Measurements from ENCODE around the gene SCARB1. TPM values are rescaled to one million over a fixed set of nuclear protein-coding genes. Genes with fewer than 3 reads are reported as not detected.

Gene SCARB1
- total and polyA plus RNA-seq, 2 of the 13 experiments (the other 11 are each of a cell fraction or from before 2014, with no cell fraction given), result 63.4 to 160 TPM

DNA sequence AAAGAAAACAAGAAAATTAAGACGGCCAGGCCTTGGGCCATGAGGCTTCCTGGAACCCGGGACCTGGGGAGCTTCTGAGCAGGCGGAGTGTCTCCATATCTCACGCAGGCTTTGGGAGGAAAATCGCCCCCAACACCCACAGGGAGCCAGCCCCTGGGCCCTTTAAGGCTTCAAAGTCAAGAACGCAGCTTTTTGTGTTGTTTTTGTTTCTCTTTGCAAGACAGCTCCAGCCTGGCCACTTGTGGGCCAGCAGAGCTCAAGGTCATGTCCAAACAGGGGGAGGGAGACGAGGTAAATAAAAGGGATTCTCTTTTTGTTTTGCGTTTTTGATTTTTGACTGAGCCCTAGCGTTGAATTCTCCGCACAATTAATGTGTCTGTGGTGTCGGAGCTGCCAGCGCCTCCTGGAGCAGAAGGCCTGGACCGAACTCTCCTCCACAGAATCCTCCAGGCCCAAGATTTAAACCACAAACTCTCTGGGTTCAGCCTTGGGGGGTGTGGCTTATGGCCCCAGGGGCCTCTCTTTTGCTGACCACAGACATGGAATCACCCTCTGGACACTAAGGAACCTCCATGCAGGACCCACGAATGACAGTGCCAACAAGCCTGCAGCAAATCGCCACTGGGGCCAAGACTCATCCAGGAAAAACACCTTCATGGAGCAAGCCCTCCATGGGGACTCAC lies 8.2 kb downstream of the SCARB1 start (continued):
- TF ChIP-seq, protein P1, sequence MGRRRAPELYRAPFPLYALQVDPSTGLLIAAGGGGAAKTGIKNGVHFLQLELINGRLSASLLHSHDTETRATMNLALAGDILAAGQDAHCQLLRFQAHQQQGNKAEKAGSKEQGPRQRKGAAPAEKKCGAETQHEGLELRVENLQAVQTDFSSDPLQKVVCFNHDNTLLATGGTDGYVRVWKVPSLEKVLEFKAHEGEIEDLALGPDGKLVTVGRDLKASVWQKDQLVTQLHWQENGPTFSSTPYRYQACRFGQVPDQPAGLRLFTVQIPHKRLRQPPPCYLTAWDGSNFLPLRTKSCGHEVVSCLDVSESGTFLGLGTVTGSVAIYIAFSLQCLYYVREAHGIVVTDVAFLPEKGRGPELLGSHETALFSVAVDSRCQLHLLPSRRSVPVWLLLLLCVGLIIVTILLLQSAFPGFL (CRISPR knock-in tag; IDR thresholded peaks at IDR 0.05), result no peak
- TF ChIP-seq ZNF143 (CRISPR knock-in tag; IDR thresholded peaks at IDR 0.05), result no peak
- TF ChIP-seq, protein P2, sequence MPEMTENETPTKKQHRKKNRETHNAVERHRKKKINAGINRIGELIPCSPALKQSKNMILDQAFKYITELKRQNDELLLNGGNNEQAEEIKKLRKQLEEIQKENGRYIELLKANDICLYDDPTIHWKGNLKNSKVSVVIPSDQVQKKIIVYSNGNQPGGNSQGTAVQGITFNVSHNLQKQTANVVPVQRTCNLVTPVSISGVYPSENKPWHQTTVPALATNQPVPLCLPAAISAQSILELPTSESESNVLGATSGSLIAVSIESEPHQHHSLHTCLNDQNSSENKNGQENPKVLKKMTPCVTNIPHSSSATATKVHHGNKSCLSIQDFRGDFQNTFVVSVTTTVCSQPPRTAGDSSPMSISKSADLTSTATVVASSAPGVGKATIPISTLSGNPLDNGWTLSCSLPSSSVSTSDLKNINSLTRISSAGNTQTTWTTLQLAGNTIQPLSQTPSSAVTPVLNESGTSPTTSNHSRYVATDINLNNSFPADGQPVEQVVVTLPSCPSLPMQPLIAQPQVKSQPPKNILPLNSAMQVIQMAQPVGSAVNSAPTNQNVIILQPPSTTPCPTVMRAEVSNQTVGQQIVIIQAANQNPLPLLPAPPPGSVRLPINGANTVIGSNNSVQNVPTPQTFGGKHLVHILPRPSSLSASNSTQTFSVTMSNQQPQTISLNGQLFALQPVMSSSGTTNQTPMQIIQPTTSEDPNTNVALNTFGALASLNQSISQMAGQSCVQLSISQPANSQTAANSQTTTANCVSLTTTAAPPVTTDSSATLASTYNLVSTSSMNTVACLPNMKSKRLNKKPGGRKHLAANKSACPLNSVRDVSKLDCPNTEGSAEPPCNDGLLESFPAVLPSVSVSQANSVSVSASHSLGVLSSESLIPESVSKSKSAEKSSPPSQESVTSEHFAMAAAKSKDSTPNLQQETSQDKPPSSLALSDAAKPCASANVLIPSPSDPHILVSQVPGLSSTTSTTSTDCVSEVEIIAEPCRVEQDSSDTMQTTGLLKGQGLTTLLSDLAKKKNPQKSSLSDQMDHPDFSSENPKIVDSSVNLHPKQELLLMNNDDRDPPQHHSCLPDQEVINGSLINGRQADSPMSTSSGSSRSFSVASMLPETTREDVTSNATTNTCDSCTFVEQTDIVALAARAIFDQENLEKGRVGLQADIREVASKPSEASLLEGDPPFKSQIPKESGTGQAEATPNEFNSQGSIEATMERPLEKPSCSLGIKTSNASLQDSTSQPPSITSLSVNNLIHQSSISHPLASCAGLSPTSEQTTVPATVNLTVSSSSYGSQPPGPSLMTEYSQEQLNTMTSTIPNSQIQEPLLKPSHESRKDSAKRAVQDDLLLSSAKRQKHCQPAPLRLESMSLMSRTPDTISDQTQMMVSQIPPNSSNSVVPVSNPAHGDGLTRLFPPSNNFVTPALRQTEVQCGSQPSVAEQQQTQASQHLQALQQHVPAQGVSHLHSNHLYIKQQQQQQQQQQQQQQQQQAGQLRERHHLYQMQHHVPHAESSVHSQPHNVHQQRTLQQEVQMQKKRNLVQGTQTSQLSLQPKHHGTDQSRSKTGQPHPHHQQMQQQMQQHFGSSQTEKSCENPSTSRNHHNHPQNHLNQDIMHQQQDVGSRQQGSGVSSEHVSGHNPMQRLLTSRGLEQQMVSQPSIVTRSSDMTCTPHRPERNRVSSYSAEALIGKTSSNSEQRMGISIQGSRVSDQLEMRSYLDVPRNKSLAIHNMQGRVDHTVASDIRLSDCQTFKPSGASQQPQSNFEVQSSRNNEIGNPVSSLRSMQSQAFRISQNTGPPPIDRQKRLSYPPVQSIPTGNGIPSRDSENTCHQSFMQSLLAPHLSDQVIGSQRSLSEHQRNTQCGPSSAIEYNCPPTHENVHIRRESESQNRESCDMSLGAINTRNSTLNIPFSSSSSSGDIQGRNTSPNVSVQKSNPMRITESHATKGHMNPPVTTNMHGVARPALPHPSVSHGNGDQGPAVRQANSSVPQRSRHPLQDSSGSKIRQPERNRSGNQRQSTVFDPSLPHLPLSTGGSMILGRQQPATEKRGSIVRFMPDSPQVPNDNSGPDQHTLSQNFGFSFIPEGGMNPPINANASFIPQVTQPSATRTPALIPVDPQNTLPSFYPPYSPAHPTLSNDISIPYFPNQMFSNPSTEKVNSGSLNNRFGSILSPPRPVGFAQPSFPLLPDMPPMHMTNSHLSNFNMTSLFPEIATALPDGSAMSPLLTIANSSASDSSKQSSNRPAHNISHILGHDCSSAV (CRISPR knock-in tag; IDR thresholded peaks at IDR 0.05; ENCODE audit: borderline replicate concordance), result no peak
- TF ChIP-seq CEBPB (IDR thresholded peaks at IDR 0.05; ENCODE audit: borderline replicate concordance, low read depth, low read length), result no peak
- TF ChIP-seq, protein P3, sequence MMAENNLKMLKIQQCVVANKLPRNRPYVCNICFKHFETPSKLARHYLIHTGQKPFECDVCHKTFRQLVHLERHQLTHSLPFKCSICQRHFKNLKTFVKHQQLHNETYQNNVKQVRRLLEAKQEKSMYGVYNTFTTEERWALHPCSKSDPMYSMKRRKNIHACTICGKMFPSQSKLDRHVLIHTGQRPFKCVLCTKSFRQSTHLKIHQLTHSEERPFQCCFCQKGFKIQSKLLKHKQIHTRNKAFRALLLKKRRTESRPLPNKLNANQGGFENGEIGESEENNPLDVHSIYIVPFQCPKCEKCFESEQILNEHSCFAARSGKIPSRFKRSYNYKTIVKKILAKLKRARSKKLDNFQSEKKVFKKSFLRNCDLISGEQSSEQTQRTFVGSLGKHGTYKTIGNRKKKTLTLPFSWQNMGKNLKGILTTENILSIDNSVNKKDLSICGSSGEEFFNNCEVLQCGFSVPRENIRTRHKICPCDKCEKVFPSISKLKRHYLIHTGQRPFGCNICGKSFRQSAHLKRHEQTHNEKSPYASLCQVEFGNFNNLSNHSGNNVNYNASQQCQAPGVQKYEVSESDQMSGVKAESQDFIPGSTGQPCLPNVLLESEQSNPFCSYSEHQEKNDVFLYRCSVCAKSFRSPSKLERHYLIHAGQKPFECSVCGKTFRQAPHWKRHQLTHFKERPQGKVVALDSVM (CRISPR knock-in tag; IDR thresholded peaks at IDR 0.05), result no peak
- no peak for TF ChIP-seq ZNF879 (CRISPR knock-in tag; IDR thresholded peaks at IDR 0.05)
- no peak for TF ChIP-seq RARG (CRISPR knock-in tag; IDR thresholded peaks at IDR 0.05; ENCODE audit: low read depth)
- TF ChIP-seq ZNF260 (CRISPR knock-in tag; IDR thresholded peaks at IDR 0.05; ENCODE audit: borderline replicate concordance, low read depth), result no peak
- TF ChIP-seq SIX1 (CRISPR knock-in tag; IDR thresholded peaks at IDR 0.05; ENCODE audit: borderline replicate concordance), result no peak
- TF ChIP-seq CHD2 (IDR thresholded peaks at IDR 0.05; ENCODE audit: low read depth, low read length), result no peak
- TF ChIP-seq, protein P4, sequence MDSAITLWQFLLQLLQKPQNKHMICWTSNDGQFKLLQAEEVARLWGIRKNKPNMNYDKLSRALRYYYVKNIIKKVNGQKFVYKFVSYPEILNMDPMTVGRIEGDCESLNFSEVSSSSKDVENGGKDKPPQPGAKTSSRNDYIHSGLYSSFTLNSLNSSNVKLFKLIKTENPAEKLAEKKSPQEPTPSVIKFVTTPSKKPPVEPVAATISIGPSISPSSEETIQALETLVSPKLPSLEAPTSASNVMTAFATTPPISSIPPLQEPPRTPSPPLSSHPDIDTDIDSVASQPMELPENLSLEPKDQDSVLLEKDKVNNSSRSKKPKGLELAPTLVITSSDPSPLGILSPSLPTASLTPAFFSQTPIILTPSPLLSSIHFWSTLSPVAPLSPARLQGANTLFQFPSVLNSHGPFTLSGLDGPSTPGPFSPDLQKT (CRISPR knock-in tag; IDR thresholded peaks at IDR 0.05; ENCODE audit: borderline replicate concordance), result no peak
- TF ChIP-seq, protein P5, sequence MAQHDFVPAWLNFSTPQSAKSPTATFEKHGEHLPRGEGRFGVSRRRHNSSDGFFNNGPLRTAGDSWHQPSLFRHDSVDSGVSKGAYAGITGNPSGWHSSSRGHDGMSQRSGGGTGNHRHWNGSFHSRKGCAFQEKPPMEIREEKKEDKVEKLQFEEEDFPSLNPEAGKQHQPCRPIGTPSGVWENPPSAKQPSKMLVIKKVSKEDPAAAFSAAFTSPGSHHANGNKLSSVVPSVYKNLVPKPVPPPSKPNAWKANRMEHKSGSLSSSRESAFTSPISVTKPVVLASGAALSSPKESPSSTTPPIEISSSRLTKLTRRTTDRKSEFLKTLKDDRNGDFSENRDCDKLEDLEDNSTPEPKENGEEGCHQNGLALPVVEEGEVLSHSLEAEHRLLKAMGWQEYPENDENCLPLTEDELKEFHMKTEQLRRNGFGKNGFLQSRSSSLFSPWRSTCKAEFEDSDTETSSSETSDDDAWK (CRISPR knock-in tag; IDR thresholded peaks at IDR 0.05), result no peak
